Measurements from ENCODE around the gene B9D1.
"Not testable (repeated sequence)": the region's sequence is repeated elsewhere in the genome, so short reads cannot be mapped to it uniquely, and the experiment has no call there.

The B9D1 gene

GRCh38 chr17:19365833-19366636 is 3.5 kb upstream of the B9D1 start:
- DNase-seq = no peak
- in situ Hi-C loops (cut with HindIII; ENCODE audit: low pct_ligation_motif_present, low pct_unique_long_range_greater_than_20kb, low sequenced_read_pairs) = loop anchor here (25.0 kb wide), 1 partner anchor 96 kb away; no protein-coding TSS in a partner anchor

- DNase-seq = no peak
- in situ Hi-C loops (cut with HindIII; ENCODE audit: low pct_ligation_motif_present, low pct_unique_long_range_greater_than_20kb, low sequenced_read_pairs) = loop anchor here (25.0 kb wide), 1 partner anchor 97 kb away; no protein-coding TSS in a partner anchor
Observed at GRCh38 chr17:19365499-19365817, 2.9 kb upstream of the B9D1 start.

- no peak for DNase-seq
- in situ Hi-C loops (cut with HindIII; ENCODE audit: low pct_ligation_motif_present, low pct_unique_long_range_greater_than_20kb, low sequenced_read_pairs) = loop anchor here (25.0 kb wide), 1 partner anchor 97 kb away; no protein-coding TSS in a partner anchor
Observed at GRCh38 chr17:19364699-19365498, 2.4 kb upstream of the B9D1 start.

- in situ Hi-C loops (cut with HindIII; ENCODE audit: low pct_ligation_motif_present, low pct_unique_long_range_greater_than_20kb, low sequenced_read_pairs) = loop anchor here (25.0 kb wide), 1 partner anchor 99 kb away; no protein-coding TSS in a partner anchor
- no peak for DNase-seq
Observed at GRCh38 chr17:19363460-19364035, 1.0 kb upstream of the B9D1 start.

GRCh38 chr17:19363114-19363438 is 553 bp upstream of the B9D1 start:
- no peak for DNase-seq
- in situ Hi-C loops (cut with HindIII; ENCODE audit: low pct_ligation_motif_present, low pct_unique_long_range_greater_than_20kb, low sequenced_read_pairs) = loop anchor here (25.0 kb wide), 1 partner anchor 99 kb away; no protein-coding TSS in a partner anchor

GRCh38 chr17:19361944-19362276 is 613 bp downstream of the B9D1 start:
- no peak for DNase-seq
- in situ Hi-C loops (cut with HindIII; ENCODE audit: low pct_ligation_motif_present, low pct_unique_long_range_greater_than_20kb, low sequenced_read_pairs) = loop anchor here (25.0 kb wide), 1 partner anchor 100 kb away; no protein-coding TSS in a partner anchor

GRCh38 chr17:19361326-19361725 is 1.2 kb downstream of the B9D1 start:
- in situ Hi-C loops (cut with HindIII; ENCODE audit: low pct_ligation_motif_present, low pct_unique_long_range_greater_than_20kb, low sequenced_read_pairs) = loop anchor here (25.0 kb wide), 1 partner anchor 101 kb away; no protein-coding TSS in a partner anchor
- no peak for DNase-seq

- DNase-seq = no peak
- in situ Hi-C loops (cut with HindIII; ENCODE audit: low pct_ligation_motif_present, low pct_unique_long_range_greater_than_20kb, low sequenced_read_pairs) = loop anchor here (25.0 kb wide), 1 partner anchor 102 kb away; no protein-coding TSS in a partner anchor
Observed at GRCh38 chr17:19360772-19361171, 1.8 kb downstream of the B9D1 start.

GRCh38 chr17:19359856-19360255 is 2.7 kb downstream of the B9D1 start:
- no peak for DNase-seq
- in situ Hi-C loops (cut with HindIII; ENCODE audit: low pct_ligation_motif_present, low pct_unique_long_range_greater_than_20kb, low sequenced_read_pairs) = loop anchor here (25.0 kb wide), 1 partner anchor 102 kb away; no protein-coding TSS in a partner anchor

- DNase-seq = no peak
- in situ Hi-C loops (cut with HindIII; ENCODE audit: low pct_ligation_motif_present, low pct_unique_long_range_greater_than_20kb, low sequenced_read_pairs) = loop anchor here (25.0 kb wide), 1 partner anchor 103 kb away; no protein-coding TSS in a partner anchor
Observed at GRCh38 chr17:19359151-19359550, 3.4 kb downstream of the B9D1 start.

- in situ Hi-C loops (cut with HindIII; ENCODE audit: low pct_ligation_motif_present, low pct_unique_long_range_greater_than_20kb, low sequenced_read_pairs) = loop anchor here (25.0 kb wide), 1 partner anchor 105 kb away; no protein-coding TSS in a partner anchor
- DNase-seq = no peak
Observed at GRCh38 chr17:19357761-19358160, 4.8 kb downstream of the B9D1 start.

- in situ Hi-C loops (cut with HindIII; ENCODE audit: low pct_ligation_motif_present, low pct_unique_long_range_greater_than_20kb, low sequenced_read_pairs) = loop anchor here (25.0 kb wide), 1 partner anchor 105 kb away; no protein-coding TSS in a partner anchor
- no peak for DNase-seq
Observed at GRCh38 chr17:19357351-19357750, 5.2 kb downstream of the B9D1 start.

- no peak for DNase-seq
- in situ Hi-C loops (cut with HindIII; ENCODE audit: low pct_ligation_motif_present, low pct_unique_long_range_greater_than_20kb, low sequenced_read_pairs) = loop anchor here (25.0 kb wide), 1 partner anchor 108 kb away; no protein-coding TSS in a partner anchor
Observed at GRCh38 chr17:19354748-19355147, 7.8 kb downstream of the B9D1 start.

- in situ Hi-C loops (cut with HindIII; ENCODE audit: low pct_ligation_motif_present, low pct_unique_long_range_greater_than_20kb, low sequenced_read_pairs) = loop anchor here (25.0 kb wide), 1 partner anchor 109 kb away; no protein-coding TSS in a partner anchor
- DNase-seq = not testable (repeated sequence)
Observed at GRCh38 chr17:19353401-19353800, 9.1 kb downstream of the B9D1 start.

- in situ Hi-C loops (cut with HindIII; ENCODE audit: low pct_ligation_motif_present, low pct_unique_long_range_greater_than_20kb, low sequenced_read_pairs) = no loop called here
- DNase-seq = no peak
Observed at GRCh38 chr17:19348806-19349205, 13.7 kb downstream of the B9D1 start.

- in situ Hi-C loops (cut with HindIII; ENCODE audit: low pct_ligation_motif_present, low pct_unique_long_range_greater_than_20kb, low sequenced_read_pairs) = no loop called here
- no peak for DNase-seq
Observed at GRCh38 chr17:19348081-19348650, 14.4 kb downstream of the B9D1 start.

GRCh38 chr17:19347323-19348080 is 15.0 kb downstream of the B9D1 start:
- in situ Hi-C loops (cut with HindIII; ENCODE audit: low pct_ligation_motif_present, low pct_unique_long_range_greater_than_20kb, low sequenced_read_pairs) = no loop called here
- no peak for DNase-seq
